Fibroblast of the conjunctiva (primary cell): ENCODE measurements around the gene MPND.
A peak's percentile ranks its signal among the peaks of the same experiment; 100 is the strongest.
"Not testable (repeated sequence)": the region's sequence is repeated elsewhere in the genome, so short reads cannot be mapped to it uniquely, and the experiment has no call there.

ENCODE experiments used
- DNase-seq: peaks from one replicate; pipeline ENCODE4 v3.0.0-alpha.2; 2010; ENCODE audit warnings: low read depth

The MPND gene

GRCh38 chr19:4319067-4319718 lies 24.2 kb upstream of the MPND start:
- DNase-seq = no peak

GRCh38 chr19:4320419-4320818 lies 22.9 kb upstream of the MPND start:
- no peak for DNase-seq

GRCh38 chr19:4322942-4323665 lies 20.3 kb upstream of the MPND start:
- DNase-seq = no peak

GRCh38 chr19:4323692-4324091 lies 19.7 kb upstream of the MPND start:
- DNase-seq = no peak

- DNase-seq = no peak
Measured at GRCh38 chr19:4324228-4324627, 19.1 kb upstream of the MPND start.

GRCh38 chr19:4326215-4326836 lies 17.0 kb upstream of the MPND start:
- DNase-seq = no peak

- no peak for DNase-seq
Measured at GRCh38 chr19:4326837-4327251, 16.5 kb upstream of the MPND start.

GRCh38 chr19:4327252-4327876 lies 16.0 kb upstream of the MPND start:
- DNase-seq = no peak

- no peak for DNase-seq
Measured at GRCh38 chr19:4327877-4328242, 15.5 kb upstream of the MPND start.

GRCh38 chr19:4328243-4328990 lies 14.9 kb upstream of the MPND start:
- peak; percentile 94 for DNase-seq

- DNase-seq = not testable (repeated sequence)
Measured at GRCh38 chr19:4328991-4329681, 14.2 kb upstream of the MPND start.

GRCh38 chr19:4329858-4330257 lies 13.5 kb upstream of the MPND start:
- no peak for DNase-seq

GRCh38 chr19:4334929-4335570 lies 8.3 kb upstream of the MPND start:
- DNase-seq = no peak

- no peak for DNase-seq
Measured at GRCh38 chr19:4337906-4338440, 5.4 kb upstream of the MPND start.

GRCh38 chr19:4338441-4339355 lies 4.7 kb upstream of the MPND start, which contains the start of gene STAP2:
STAP2 (minus strand) TSS chr19:4338827; CDS start chr19:4338753, 74 bp downstream.
- DNase-seq = no peak

GRCh38 chr19:4342314-4342614 lies 1.1 kb upstream of the MPND start:
- no peak for DNase-seq

GRCh38 chr19:4342615-4343369 lies 570 bp upstream of the MPND start:
- peak; percentile 100 for DNase-seq

GRCh38 chr19:4345342-4346019 lies 2.1 kb downstream of the MPND start:
- no peak for DNase-seq

GRCh38 chr19:4346020-4346383 lies 2.6 kb downstream of the MPND start:
- no peak for DNase-seq
